Measurements from ENCODE around the gene FGA. TPM values are rescaled to one million over a fixed set of nuclear protein-coding genes. Genes with fewer than 3 reads are reported as not detected.

FGA gene
- total and polyA plus RNA-seq, 2 of the 8 experiments (the other 6 are each of a cell fraction or from before 2014, with no cell fraction given): not detected

DNA sequence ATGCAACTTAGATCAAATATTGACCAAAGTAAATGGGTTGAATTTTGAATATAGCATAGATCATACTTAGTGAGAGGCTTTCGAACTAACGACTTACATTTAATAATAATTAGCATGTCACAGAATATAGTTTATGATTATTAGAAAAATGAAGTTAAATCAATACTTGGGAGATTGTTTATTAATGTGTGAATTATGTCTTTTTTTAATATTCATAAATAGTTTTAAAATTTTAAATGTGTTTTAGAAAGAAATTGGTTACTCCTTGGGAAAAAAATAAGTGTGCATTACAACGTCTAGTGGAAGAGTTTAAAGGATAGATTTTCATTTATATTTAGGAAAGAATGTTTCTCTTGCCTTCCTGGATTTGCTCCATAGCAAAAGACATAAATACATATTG, 7.3 kb downstream of the FGA start (continued):
- TF ChIP-seq, protein P1, sequence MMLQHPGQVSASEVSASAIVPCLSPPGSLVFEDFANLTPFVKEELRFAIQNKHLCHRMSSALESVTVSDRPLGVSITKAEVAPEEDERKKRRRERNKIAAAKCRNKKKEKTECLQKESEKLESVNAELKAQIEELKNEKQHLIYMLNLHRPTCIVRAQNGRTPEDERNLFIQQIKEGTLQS (IDR thresholded peaks at IDR 0.05; ENCODE audit: insufficient read depth, low read depth, low read length): no peak
- TF ChIP-seq CEBPB (IDR thresholded peaks at IDR 0.05; ENCODE audit: low read depth, low read length): no peak
- no peak for TF ChIP-seq EGR1 (IDR thresholded peaks at IDR 0.05; ENCODE audit: borderline replicate concordance, low read depth, low read length)
- TF ChIP-seq, protein P2, sequence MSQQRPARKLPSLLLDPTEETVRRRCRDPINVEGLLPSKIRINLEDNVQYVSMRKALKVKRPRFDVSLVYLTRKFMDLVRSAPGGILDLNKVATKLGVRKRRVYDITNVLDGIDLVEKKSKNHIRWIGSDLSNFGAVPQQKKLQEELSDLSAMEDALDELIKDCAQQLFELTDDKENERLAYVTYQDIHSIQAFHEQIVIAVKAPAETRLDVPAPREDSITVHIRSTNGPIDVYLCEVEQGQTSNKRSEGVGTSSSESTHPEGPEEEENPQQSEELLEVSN (IDR thresholded peaks at IDR 0.05): no peak

Data from H1 (cell line).